RWPE1 (cell line): ENCODE results near the gene PDE6C.
"Not testable (repeated sequence)": the region's sequence is repeated elsewhere in the genome, so short reads cannot be mapped to it uniquely, and the experiment has no call there.

ENCODE experiments used
- CTCF ChIA-PET: fragments of 350-600 bp; sonication (Branson Sonifier 250); formaldehyde crosslinking; extraction: SDS; loops from one replicate; lab custom pipeline; 2021; lab: Yijun Ruan, JAX
- POLR2A ChIA-PET: fragments of 400-600 bp; formaldehyde crosslinking; extraction: SDS; loops from one replicate; lab custom pipeline; 2020; ENCODE audit warnings: antibody characterized with exemption; ENCODE audit not compliant: low non-redundant PET; lab: Yijun Ruan, JAX
- DNase-seq: peaks from one replicate; pipeline ENCODE4 v3.0.0; 2012; ENCODE audit warnings: low spot score
- H3K27ac ChIP-seq: fragments of 450-650 bp; 2 replicates; pipeline ENCODE4 v1.5.1; 2017
- CTCF ChIP-seq: fragments of 450-650 bp; conservative IDR thresholded peaks from 2 replicates; pipeline ENCODE4 v1.5.1; 2017; ENCODE audit warnings: low read depth, mild to moderate bottlenecking

The PDE6C gene

GRCh38 chr10:93678805-93679587 is 66.7 kb downstream of the PDE6C start:
- H3K27ac ChIP-seq: no peak overlapping the region
- POLR2A ChIA-PET: no interaction called here
- CTCF ChIA-PET: interaction anchor here (0.6 to 1.9 kb wide), 3 partner anchors 124 to 884 kb away, joined by 3 to 8 read pairs (median 4); no protein-coding TSS in a partner anchor
- no peak for TF ChIP-seq CTCF
- DNase-seq: no peak

GRCh38 chr10:93680412-93681047 is 68.2 kb downstream of the PDE6C start:
- ChIA-PET CTCF (interaction anchor here (0.5 to 1.3 kb wide), 7 partner anchors 15 to 619 kb away, joined by 3 to 8 read pairs (median 5); no protein-coding TSS in a partner anchor), POLR2A (no interaction called here)
- DNase-seq: peak; percentile 51
- TF ChIP-seq CTCF: peak; percentile 36
- no peak overlapping the region for H3K27ac ChIP-seq

GRCh38 chr10:93687737-93688136 is 75.4 kb downstream of the PDE6C start:
- no peak for DNase-seq
- TF ChIP-seq CTCF: no peak
- CTCF ChIA-PET: no interaction called here
- no peak overlapping the region for H3K27ac ChIP-seq
- POLR2A ChIA-PET: no interaction called here

- ChIA-PET POLR2A (no interaction called here), CTCF (interaction anchor here (0.6 to 0.7 kb wide), 3 partner anchors 15 to 173 kb away, joined by 3 to 8 read pairs (median 3); no protein-coding TSS in a partner anchor)
- DNase-seq: no peak
- TF ChIP-seq CTCF: no peak
- H3K27ac ChIP-seq: no peak overlapping the region
Observed at GRCh38 chr10:93695740-93696139, 83.4 kb downstream of the PDE6C start.

DNA sequence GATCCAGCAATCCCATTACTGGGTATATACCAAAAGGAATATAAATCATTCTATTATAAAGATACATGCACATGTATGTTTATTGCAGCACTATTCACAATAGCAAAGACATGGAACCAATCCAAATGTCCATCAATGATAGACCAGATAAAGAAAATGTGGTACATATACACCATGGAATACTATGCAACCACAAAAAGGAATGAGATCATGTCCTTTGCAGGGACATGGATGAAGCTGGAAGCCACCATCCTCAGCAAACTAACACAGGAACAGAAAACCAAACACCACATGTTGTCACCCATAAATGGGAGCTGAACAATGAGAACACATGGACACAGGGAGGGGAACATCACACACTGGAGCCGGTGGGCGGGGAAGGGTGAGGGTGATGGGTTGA is 84.2 kb downstream of the PDE6C start:
- H3K27ac ChIP-seq, POLR2A ChIA-PET, DNase-seq: not testable (repeated sequence)
- CTCF ChIA-PET: interaction anchor here (0.6 to 1.0 kb wide), 2 partner anchors 11 to 199 kb away, joined by 3 read pairs; no protein-coding TSS in a partner anchor

GRCh38 chr10:93697207-93697606 is 84.9 kb downstream of the PDE6C start:
- ChIA-PET CTCF (interaction anchor here (0.6 to 1.1 kb wide), 3 partner anchors 10 to 199 kb away, joined by 3 read pairs; no protein-coding TSS in a partner anchor), POLR2A (no interaction called here)
- no peak overlapping the region for H3K27ac ChIP-seq
- TF ChIP-seq CTCF: no peak
- no peak for DNase-seq
